ENCODE results near the gene CNTNAP5.

- no peak for TF ChIP-seq CTCF (conservative IDR thresholded peaks at IDR 0.05 in 1 of 2, IDR thresholded peaks at IDR 0.05 in 1 of 2; ENCODE audit: extremely low read depth in 1 of 2, insufficient read depth in 1 of 2, low read depth in 1 of 2, low read length in 2 of 2)
- no peak for TF ChIP-seq EZH2 (IDR thresholded peaks at IDR 0.05; ENCODE audit: borderline replicate concordance, low read length)
Observed at GRCh38 chr2:124886216-124886615, 861.1 kb downstream of the CNTNAP5 start.

Measured in mammary epithelial cell (primary cell).